Activated naive CD8-positive, alpha-beta T cell treated with anti-CD3 and anti-CD28 coated beads, Interleukin-2, amount 10 ng/mL, durations not matched to agents 7 days and 5 days (primary cell): ENCODE measurements around the gene RAB35. TPM values are rescaled to one million over a fixed set of nuclear protein-coding genes. Genes with fewer than 3 reads are reported as not detected.
"Not testable (repeated sequence)": the region's sequence is repeated elsewhere in the genome, so short reads cannot be mapped to it uniquely, and the experiment has no call there.

Experiments
- ATAC-seq: fragments of 150-1000 bp; cut with Tn5 transposase; one replicate; pipeline ENCODE4 v1.10.0; 2021; ENCODE audit warnings: low read depth, moderate library complexity
- POLR2A ChIA-PET: fragments of 350-600 bp; sonication (Branson Sonifier 250); formaldehyde crosslinking; loops from one replicate; lab custom pipeline; 2021; ENCODE audit warnings: antibody characterized with exemption; lab: Charles Lee
- DNase-seq: peaks from one replicate; pipeline ENCODE4 v3.0.0; 2021
- H3K27ac Mint-ChIP-seq: one replicate; pipeline ENCODE4 v1.8.0; 2022; ENCODE audit warnings: mild to moderate bottlenecking, mixed read lengths
- H3K27me3 Mint-ChIP-seq: one replicate; pipeline ENCODE4 v1.8.0; 2022; ENCODE audit warnings: mild to moderate bottlenecking, moderate library complexity, mixed read lengths
- H3K36me3 Mint-ChIP-seq: one replicate; pipeline ENCODE4 v1.8.0; 2021; ENCODE audit warnings: mild to moderate bottlenecking, mixed read lengths
- H3K4me1 Mint-ChIP-seq: one replicate; pipeline ENCODE4 v1.8.0; 2021; ENCODE audit warnings: mixed read lengths
- H3K4me3 Mint-ChIP-seq: one replicate; pipeline ENCODE4 v1.8.0; 2022; ENCODE audit warnings: mild to moderate bottlenecking, moderate library complexity, mixed read lengths
- H3K9me3 Mint-ChIP-seq: one replicate; pipeline ENCODE4 v1.8.0; 2021; ENCODE audit warnings: mixed read lengths
- microRNA-seq: library from miRNA; unstranded; fragments of <30 nt; microRNA quantifications from one replicate; pipeline ENCODE4 v1.2.0, GENCODE V29; 2022
- total RNA-seq, 2 experiments: library from RNA; stranded (reverse); gene quantifications; one replicate each; pipeline ENCODE4 v1.2.3, GENCODE V29; 2021

The RAB35 gene
- total RNA-seq, 2 experiments from 2014 or later = 57.1 to 60.2 TPM

DNA sequence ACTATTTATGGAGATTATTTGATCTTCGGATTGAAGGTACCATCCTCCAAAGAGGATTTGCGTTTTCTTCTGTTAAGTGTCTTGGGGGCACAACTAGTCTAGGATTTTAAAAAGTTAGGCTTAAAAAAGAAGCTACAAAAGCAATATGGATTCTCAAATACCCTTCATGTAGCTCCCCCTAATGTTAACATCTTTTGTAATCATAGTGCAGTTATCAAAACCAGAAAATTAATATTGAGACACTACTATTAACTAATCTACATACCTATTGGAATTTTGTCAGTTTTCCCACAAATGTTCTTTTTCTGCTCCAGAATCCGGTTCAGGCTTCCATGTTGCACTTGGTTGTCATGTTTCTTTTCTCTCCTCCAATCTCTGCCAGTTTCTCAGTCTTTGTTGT lies 65.0 kb downstream of the RAB35 start:
- H3K27me3 Mint-ChIP-seq = no peaks in the 10 kb centered on the region
- peaks cover 16% of the 10 kb centered on the region for H3K36me3 Mint-ChIP-seq
- ATAC-seq (no peak), DNase-seq (no peak)
- H3K27ac Mint-ChIP-seq = no peak overlapping the region
- POLR2A ChIA-PET = interaction anchor here (0.5 kb wide), 1 partner anchor 44 kb away, joined by 3 read pairs; no protein-coding TSS in a partner anchor
- H3K4me3 Mint-ChIP-seq = no peak overlapping the region
- peaks cover 10% of the 10 kb centered on the region for H3K4me1 Mint-ChIP-seq
- peaks cover 2% of the 10 kb centered on the region for H3K9me3 Mint-ChIP-seq

DNA sequence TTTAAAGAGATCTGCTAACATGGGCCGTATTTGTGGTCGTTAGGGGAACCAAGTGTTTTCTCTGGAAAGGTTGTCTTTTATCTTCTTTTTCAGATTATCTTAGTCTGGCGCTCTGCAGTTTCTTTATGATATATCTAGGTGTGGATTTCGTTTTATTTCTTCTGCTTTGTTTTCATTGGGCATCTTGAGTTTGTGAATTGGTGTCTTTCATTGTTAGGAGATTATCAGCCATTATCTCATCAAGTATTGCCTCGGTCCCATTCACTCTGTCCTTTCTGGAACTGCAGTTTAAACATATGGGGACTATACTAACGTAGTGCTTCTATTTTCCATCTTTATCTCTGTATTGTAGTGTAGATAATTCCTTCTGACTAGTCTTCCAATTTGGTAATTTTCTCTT lies 67.1 kb downstream of the RAB35 start:
- Mint-ChIP-seq H3K27ac (no peak overlapping the region), H3K36me3 (peaks cover 19% of the 10 kb centered on the region)

DNA sequence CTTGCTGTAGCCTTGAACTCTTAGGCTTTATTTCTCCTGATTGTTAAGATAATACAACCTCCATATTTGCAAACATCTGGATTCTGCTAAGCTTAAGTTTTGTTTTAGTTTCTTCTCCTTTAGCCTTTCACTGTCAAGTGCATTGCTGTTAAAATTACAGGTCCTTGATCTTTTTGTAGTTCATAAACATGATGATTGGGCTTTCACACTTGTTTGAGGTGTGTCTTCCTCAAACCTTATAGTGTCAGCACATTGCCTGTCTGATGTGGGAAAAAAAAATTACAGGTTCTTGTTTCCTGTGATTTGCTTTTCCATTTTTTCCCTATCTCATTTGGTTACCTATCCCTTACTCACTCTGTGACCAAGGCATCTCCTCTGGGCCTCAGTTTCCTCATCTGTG lies 68.3 kb downstream of the RAB35 start:
- POLR2A ChIA-PET = interaction anchor here (0.7 kb wide), 2 partner anchors 9 to 41 kb away, joined by 3 to 4 read pairs; no protein-coding TSS in a partner anchor
- H3K4me1 Mint-ChIP-seq = peaks cover 10% of the 10 kb centered on the region
- DNase-seq = no peak
- ATAC-seq = no peak
- H3K27me3 Mint-ChIP-seq = no peaks in the 10 kb centered on the region
- H3K9me3 Mint-ChIP-seq = peaks cover 2% of the 10 kb centered on the region
- H3K4me3 Mint-ChIP-seq = no peak overlapping the region
- peaks cover 23% of the 10 kb centered on the region for H3K36me3 Mint-ChIP-seq
- no peak overlapping the region for H3K27ac Mint-ChIP-seq

More for the DNA sequence above, 67.1 kb downstream of the RAB35 start:
- Mint-ChIP-seq H3K4me3 (no peak overlapping the region), H3K4me1 (peaks cover 10% of the 10 kb centered on the region), H3K27me3 (no peaks in the 10 kb centered on the region), H3K9me3 (peaks cover 2% of the 10 kb centered on the region)
- ATAC-seq = no peak
- DNase-seq = no peak
- POLR2A ChIA-PET = no interaction called here

DNA sequence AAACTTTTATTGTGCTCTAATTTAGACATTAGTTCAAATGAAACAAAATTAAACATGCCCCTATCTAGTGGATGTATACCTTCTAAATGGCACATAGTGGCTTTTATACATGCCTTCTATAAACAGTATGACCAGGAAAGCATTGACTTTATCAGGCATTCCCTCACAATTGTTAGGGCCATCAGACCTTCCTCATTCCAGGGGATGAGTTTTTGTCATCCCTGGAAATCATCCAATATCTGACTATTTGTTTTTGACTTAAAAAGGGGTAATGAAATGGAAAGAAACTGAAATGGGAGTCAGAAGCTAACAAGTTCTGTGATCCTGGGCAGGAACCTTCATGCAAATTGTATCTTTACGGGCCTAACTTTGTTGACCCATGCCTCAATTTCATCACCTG lies 69.5 kb downstream of the RAB35 start:
- Mint-ChIP-seq H3K27ac (no peak overlapping the region), H3K4me1 (peaks cover 7% of the 10 kb centered on the region)
- POLR2A ChIA-PET = no interaction called here

DNA sequence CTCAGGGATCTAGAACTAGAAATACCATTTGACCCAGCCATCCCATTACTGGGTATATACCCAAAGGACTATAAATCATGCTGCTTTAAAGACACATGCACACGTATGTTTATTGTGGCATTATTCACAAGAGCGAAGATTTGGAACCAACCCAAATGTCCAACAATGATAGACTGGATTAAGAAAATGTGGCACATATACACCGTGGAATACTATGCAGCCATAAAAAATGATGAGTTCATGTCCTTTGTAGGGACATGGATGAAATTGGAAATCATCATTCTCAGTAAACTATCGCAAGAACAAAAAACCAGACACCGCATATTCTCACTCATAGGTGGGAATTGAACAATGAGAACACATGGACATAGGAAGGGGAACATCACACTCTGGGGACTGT lies 71.2 kb downstream of the RAB35 start:
- H3K4me1 Mint-ChIP-seq = peaks cover 13% of the 10 kb centered on the region
- H3K9me3 Mint-ChIP-seq, POLR2A ChIA-PET: not testable (repeated sequence)

More for the DNA sequence above, 69.5 kb downstream of the RAB35 start:
- Mint-ChIP-seq H3K27me3 (no peaks in the 10 kb centered on the region), H3K36me3 (peaks cover 16% of the 10 kb centered on the region), H3K4me3 (no peak overlapping the region), H3K9me3 (no peaks in the 10 kb centered on the region)
- DNase-seq (no peak), ATAC-seq (no peak)

More for the DNA sequence above, 71.2 kb downstream of the RAB35 start:
- ATAC-seq, H3K27me3 Mint-ChIP-seq, H3K4me3 Mint-ChIP-seq, H3K27ac Mint-ChIP-seq, DNase-seq: not testable (repeated sequence)
- peaks cover 18% of the 10 kb centered on the region for H3K36me3 Mint-ChIP-seq

Small RNA genes lying within 50 kb of the gene (microRNA-seq; reads per million reads assigned to microRNA genes)
- gene MIR4498 = 3.5 reads per million

Other genes starting within 250 kb of the RAB35 start
- 10 to 100 TPM; 87.0 to 97.8 TPM for gene CIT, start 239.4 kb downstream of the RAB35 start, total RNA-seq
- 100 to 1,000 TPM in 1 of 2 experiments, 10 to 100 TPM in 1; 98.5 to 100 TPM for gene BICDL1, start 127.5 kb downstream of the RAB35 start, total RNA-seq
- gene GCN1, start 78.0 kb upstream of the RAB35 start, total RNA-seq = 100 to 1,000 TPM; 101 to 110 TPM
- 1,000 to 10,000 TPM; 1,639 to 1,688 TPM for gene RPLP0, start 84.4 kb upstream of the RAB35 start, total RNA-seq
- 10 to 100 TPM; 89.0 to 94.7 TPM for gene PXN, start 149.0 kb upstream of the RAB35 start, total RNA-seq
- gene RNU4-2, start 175.2 kb upstream of the RAB35 start, total RNA-seq = 1,000 to 10,000 TPM; 4,069 to 4,265 TPM
- 1,000 to 10,000 TPM; 1,307 to 1,401 TPM for gene RNU4-1, start 176.5 kb upstream of the RAB35 start, total RNA-seq
- 1 to 10 TPM; 1.7 to 2.6 TPM for gene SIRT4, start 185.6 kb upstream of the RAB35 start, total RNA-seq
- not detected for gene PLA2G1B, start 211.0 kb upstream of the RAB35 start, total RNA-seq